CD4-positive, alpha-beta T cell treated with Interleukin-21 for 1 hour (primary cell): Measurements from ENCODE around the gene VGF.
A peak's percentile ranks its signal among the peaks of the same experiment; 100 is the strongest.

ENCODE experiments used
- DNase-seq: peaks from one replicate; pipeline ENCODE4 v3.0.0-alpha.2; 2020

Gene VGF

DNA sequence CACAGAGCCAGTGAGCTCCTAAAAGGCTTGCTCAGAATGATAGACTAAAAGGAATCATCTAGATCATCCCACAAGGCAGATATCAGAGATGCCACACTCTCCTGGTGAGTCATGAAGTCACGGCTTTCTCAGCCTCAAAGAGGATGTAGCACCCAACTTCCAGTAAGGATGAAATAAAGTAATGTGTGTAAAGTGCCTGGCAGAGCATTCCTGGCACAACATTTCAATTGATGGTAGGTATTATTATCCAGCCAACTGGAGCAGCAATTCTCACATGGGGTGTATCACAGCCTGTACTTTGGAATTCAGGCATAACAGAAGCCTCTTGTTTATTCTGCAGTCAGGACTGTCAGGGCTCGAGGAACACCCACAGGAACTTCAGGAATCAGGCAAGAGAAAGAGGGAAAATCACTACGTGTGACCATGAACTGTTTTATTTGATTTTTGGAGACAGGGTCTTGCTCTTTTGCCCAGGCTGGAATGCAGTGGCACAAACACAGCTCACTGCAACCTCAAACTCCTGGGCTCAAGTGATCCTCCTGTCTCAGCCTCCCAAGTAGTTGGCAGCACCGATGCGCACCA lies 20.0 kb upstream of the VGF start:
- DNase-seq = no peak

DNA sequence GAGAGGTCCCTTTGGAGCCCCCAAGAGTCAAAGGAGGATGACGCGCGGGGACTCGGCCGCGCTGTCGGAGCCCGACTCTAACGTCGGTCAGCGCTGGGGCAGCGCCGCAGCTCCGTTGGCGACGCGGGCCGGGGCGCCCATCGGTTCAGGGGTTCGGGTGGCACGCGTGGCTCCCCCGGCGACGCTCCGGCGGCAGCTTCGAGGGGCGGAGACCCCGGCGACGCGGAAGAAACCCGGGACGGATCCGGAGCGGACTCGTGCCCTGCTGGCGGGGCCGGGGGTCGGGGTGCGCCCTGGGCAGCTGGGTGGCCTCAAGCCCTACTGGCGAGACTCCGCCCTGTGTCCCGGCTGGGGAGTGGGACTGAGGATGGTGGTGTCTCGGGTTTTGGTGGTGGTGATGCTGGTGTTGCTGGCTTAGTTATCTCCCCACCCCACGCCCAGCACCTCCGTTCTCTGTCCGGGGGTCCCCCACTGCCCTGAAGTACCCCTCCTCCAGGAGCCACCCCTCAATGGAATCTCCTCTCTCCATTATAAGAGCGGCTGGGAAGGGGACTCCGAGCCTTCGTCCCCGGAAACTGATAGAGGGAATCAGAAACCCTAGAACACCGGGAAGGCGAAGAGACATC lies 14.9 kb upstream of the VGF start, which contains the start of gene NAT16:
NAT16 (minus strand) TSS at position 164 of the 626 bp plus-strand sequence. CDS start 5,486 bp downstream, outside the sequence.
- DNase-seq = no peak

- DNase-seq = no peak
Observed at GRCh38 chr7:101179713-101180112, 14.3 kb upstream of the VGF start.

GRCh38 chr7:101179117-101179516 lies 13.7 kb upstream of the VGF start:
- DNase-seq = no peak

DNA sequence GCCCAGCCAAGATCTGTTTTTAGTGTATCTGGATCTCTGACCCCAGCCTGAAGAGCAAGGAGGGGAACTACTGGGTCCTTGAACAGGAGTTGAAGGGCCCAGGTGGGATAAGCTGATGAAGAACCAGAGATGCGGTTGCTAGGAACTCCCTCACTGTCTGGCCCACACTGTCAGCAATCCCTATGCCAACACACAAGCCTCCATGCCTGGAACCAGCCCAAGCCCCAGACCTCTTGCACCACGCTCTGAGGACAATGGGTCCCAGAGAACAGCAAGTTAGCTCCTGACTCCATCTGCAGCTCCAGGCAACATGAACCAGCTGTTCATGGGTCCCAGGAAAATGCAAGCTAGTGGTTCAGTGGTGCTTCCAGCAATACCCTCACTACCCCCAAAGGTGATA lies 12.3 kb upstream of the VGF start:
- no peak for DNase-seq

DNA sequence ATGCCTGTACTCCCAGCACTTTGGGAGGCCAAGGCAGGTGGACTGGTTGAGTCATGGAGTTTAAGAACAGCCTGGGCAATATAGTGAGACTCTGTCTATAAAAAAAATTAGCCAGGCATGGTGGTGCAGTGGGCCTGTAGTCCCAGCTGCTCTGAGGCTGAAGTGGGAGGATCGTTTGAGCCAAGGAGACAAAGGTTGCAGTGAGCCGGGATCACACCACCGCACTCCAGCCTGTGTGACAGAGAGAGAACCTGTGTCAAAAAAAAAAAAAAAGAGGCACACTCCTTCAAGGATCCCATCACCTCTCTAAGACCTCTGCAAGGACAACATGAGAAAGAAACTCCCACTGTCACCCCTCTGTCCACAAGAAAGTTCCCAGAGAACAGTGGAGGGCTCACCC lies 10.3 kb upstream of the VGF start:
- no peak for DNase-seq

- DNase-seq = no peak
Observed at GRCh38 chr7:101174322-101174854, 9.0 kb upstream of the VGF start.

- DNase-seq = peak; percentile 72
Observed at GRCh38 chr7:101173752-101174244, 8.4 kb upstream of the VGF start.

DNA sequence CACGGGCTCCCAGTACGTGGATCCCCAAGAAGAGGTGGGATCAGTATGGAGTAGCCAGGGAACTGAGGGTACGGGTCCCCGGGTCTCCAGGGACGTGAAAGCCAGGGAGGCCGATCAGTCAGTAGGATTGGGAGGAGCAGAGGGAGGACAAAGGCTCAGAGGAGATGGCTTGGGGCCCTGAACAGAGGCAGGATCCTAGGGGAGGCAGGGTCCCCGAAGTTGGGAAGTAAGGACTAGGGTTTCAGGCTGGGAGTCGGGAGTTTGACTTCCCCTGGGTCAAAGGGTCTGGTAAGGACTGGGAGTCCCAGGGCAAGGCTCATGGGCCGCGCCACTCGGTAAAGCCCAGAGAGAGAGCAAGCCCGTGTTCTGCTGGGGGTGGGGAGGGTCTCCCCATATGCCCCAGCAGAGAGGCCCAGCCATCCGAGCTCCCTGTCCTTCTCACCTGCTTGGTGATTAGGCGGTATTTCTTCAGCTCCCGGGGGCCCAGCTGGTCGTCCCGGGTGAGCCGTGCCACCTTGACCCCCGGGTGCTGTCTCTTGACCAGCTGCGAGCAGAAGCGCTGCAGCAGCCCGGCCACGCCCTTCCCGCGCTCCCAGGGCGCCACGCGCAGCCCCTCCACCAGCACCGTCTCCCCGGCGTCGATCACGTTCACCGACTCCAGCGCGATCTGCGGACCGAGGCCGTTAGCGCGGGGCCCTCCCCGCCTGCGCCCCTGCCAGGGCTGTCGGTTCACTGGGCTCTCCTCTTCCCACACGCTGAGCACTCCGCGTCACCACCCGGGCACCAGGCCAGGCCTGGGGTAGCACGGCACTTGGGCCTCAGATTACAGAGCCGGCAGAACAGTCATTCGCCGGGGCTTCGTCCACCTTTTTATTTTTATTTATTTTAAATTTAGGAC lies 7.7 kb upstream of the VGF start:
- no peak for DNase-seq

- DNase-seq = no peak
Observed at GRCh38 chr7:101172005-101172853, 6.9 kb upstream of the VGF start.

DNA sequence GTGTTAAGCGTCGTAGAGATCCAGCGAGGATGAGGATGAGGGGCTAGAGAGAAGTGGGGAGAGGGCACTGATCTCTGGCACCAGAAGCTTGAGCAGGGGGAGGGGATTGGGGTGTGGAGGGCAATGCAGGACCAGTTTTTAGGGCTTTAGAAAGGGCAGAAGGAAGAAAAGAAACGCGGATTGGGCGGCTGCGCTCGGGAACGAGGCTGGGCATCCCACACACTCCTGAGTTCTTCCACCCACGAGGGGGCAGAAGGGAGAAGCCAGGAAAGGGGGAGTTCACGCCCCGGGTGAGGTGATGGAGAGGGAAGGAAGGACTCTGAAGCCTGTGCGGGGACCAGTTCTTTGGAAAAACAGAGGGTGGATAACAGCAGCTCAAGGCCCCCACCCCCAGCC lies 6.1 kb upstream of the VGF start:
- DNase-seq = no peak

DNA sequence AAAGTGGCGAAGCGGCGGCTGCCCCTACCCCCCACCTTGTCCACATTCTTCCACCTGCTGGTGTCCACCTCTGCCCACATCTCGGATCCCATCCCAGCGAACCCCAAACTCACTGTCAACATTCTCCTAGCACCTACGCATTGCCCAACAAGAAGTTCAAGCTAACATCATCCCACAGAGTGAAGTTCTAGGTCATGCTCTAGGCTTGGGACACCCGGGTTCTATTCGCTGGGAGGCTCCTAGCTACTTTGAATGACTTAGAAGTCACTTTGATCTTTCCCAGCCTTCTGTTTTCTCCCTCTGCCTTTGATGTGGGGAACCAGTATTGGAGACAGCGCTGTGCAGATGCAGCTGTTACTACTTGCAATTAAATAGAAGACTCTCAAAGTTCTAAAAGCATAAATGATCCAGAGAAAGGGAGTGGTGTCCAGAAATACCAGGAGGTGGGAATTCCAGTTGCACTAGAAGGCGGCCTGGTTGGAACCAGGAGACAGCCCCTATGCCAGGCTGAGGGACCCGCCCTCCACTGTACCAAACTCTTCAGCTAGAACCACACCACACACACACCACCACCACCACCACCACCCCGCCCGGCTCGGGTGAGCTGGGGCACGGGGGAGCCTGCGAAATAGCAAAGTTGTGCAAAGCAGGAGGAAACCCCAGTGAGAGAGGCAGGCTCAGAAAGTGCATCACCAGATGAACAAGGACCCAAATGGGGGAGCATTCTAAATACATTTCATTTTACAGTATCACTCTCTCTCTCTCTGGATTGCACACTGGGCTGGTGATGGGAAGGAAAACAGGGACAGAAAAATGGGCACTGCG lies 5.5 kb upstream of the VGF start:
- no peak for DNase-seq

GRCh38 chr7:101169838-101170551 lies 4.6 kb upstream of the VGF start:
- DNase-seq = peak; percentile 84

DNA sequence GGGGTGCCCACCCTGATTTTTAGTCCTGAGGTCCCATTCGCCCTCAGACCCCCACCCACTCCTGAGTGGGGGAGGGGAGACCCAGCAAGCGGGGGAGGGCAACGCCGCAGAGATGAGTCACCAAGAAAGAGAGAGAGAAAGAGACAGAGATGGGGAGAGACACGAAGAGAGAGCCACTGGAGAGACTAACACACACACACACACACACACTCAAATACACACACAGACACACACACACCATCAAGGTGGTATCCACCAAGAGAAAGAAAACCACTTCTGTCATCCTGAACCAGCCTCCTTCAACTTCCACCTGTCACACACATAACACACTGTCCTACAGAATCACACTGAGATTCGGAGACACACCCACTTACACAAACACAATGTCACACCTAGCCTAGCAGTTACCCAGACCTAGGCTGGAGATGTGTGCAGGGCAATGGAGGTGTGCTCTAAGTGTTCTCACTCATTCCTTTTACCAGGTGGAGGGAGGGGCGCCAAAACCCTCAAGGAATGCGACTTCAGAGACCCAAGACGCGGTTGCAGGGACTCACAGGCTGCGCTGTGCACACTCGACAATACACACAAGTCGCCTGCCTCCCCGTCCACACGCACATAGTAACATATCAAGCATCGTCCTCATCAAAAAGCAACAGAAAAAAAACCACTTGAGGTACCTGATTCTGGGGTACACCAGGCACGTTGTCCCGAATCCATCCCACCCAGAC lies 3.9 kb upstream of the VGF start:
- no peak for DNase-seq

GRCh38 chr7:101168412-101169049 lies 3.2 kb upstream of the VGF start:
- DNase-seq = no peak

DNA sequence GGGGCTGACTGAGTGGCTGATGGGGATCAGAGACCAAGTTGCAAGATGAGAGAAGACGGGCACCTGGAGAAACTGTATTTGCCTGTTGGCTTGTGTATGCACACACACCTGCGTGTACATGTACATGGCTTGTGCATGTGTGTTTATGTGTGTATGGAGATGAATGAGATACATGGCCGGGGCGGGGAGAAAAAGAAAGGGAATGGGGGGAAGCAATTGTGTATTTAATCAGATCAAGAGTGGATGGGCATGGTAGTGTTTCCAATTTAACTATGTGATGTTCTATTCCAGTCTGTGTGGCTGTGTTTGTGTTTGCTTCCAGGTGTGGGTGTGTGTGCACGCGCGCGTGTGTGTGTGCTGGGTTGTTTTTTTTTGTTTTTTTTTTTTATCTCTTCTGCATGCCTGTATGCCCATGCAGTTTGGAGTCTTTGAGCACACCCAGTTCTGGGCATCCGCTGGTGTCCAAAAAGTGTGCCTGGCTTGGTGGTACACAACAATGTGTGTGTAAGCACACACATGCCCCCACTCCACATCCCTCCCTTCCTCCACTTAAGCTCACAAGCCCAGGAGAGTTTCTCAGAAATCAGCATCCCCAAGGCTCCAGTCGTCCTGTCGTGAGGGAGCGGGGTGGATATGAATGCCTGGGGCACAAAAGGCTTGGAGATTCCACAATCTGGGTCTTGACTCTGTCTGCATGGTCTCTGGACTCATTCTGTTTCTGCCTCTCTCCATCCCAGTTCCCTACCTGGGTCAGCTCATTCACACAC lies 2.5 kb upstream of the VGF start:
- no peak for DNase-seq

DNA sequence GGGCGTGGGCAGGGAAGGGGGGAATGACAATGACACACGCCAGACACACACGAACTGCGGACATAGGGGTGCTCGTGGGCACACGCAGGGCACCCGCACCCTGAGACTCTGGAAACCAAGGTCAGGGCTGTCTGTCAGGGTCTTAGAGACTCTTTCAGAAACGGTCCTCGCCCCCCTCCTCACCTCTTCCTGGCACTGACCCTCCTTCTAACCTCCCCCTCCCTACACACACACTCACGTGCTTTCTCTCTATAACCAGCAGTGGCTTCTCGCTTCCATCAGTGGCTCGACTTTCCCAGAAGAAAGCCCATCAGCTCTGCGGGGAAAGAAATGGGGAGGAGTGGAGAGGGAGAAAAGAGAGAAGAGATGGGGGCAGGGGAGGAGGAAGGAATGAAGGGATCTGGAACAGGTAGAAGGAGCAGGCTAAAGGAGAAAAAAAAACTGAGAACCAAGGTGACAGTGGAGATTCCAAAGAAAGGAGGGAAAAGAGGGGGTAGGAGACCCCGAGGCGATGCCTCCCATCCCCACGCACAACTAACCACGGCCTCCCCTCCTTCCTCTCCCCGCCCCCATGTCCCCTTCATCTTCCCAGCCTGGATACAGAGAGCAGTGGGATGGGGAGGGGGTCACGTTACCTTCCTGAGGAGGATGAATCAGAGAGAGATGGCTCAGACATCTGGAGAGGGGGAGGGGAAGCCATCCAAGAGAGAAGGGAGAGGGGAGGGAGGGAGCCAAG lies 1.7 kb upstream of the VGF start:
- no peak for DNase-seq

- DNase-seq = no peak
Observed at GRCh38 chr7:101166648-101166908, 1.2 kb upstream of the VGF start.
